ENCODE measurements around the gene DAAM1. TPM values are rescaled to one million over a fixed set of nuclear protein-coding genes. Genes with fewer than 3 reads are reported as not detected.

The DAAM1 gene
- total RNA-seq, 2 experiments from 2014 or later: 12.1 to 15.9 TPM

- peaks cover 9% of the 10 kb centered on the region for H3K27me3 Mint-ChIP-seq
- peaks cover 2% of the 10 kb centered on the region for H3K9me3 Mint-ChIP-seq (ENCODE audit: low read depth)
- H3K27ac Mint-ChIP-seq: no peak overlapping the region
- DNase-seq (no peak), ATAC-seq (no peak)
- H3K4me1 Mint-ChIP-seq: peaks cover 13% of the 10 kb centered on the region
- CTCF ChIA-PET: no interaction called here
- H3K4me3 Mint-ChIP-seq: no peak overlapping the region
- peaks cover 4% of the 10 kb centered on the region for H3K36me3 Mint-ChIP-seq
Measured at GRCh38 chr14:59395672-59396071, 207.2 kb downstream of the DAAM1 start.

- Mint-ChIP-seq H3K4me3 (peak overlapping the region; percentile 22), H3K9me3 (ENCODE audit: low read depth) (peaks cover 2% of the 10 kb centered on the region), H3K27ac (peak overlapping the region; percentile 74), H3K36me3 (peaks cover 4% of the 10 kb centered on the region), H3K4me1 (peaks cover 13% of the 10 kb centered on the region), H3K27me3 (peaks cover 26% of the 10 kb centered on the region)
- CTCF ChIA-PET: no interaction called here
- DNase-seq: peak; percentile 70
- peak; percentile 89 for ATAC-seq
Measured at GRCh38 chr14:59398841-59399240, 210.4 kb downstream of the DAAM1 start.

GRCh38 chr14:59406454-59407245 lies 218.2 kb downstream of the DAAM1 start:
- H3K9me3 Mint-ChIP-seq (ENCODE audit: low read depth): peaks cover 5% of the 10 kb centered on the region

GRCh38 chr14:59407246-59408010 lies 219.0 kb downstream of the DAAM1 start:
- H3K27ac Mint-ChIP-seq: no peak overlapping the region

More at GRCh38 chr14:59406454-59407245, 218.2 kb downstream of the DAAM1 start:
- DNase-seq (no peak), ATAC-seq (no peak)
- no peaks in the 10 kb centered on the region for H3K4me1 Mint-ChIP-seq
- peaks cover 6% of the 10 kb centered on the region for H3K36me3 Mint-ChIP-seq
- no peak overlapping the region for H3K4me3 Mint-ChIP-seq
- H3K27me3 Mint-ChIP-seq: peaks cover 60% of the 10 kb centered on the region
- CTCF ChIA-PET: no interaction called here
- no peak overlapping the region for H3K27ac Mint-ChIP-seq

GRCh38 chr14:59415836-59416602 lies 227.6 kb downstream of the DAAM1 start:
- DNase-seq: no peak

More at GRCh38 chr14:59407246-59408010, 219.0 kb downstream of the DAAM1 start:
- ATAC-seq (no peak), DNase-seq (no peak)
- H3K27me3 Mint-ChIP-seq: peaks cover 64% of the 10 kb centered on the region
- CTCF ChIA-PET: no interaction called here
- H3K36me3 Mint-ChIP-seq: peaks cover 6% of the 10 kb centered on the region
- H3K4me3 Mint-ChIP-seq: no peak overlapping the region
- peaks cover 5% of the 10 kb centered on the region for H3K9me3 Mint-ChIP-seq (ENCODE audit: low read depth)
- H3K4me1 Mint-ChIP-seq: no peaks in the 10 kb centered on the region

GRCh38 chr14:59417311-59417710 lies 228.8 kb downstream of the DAAM1 start:
- Mint-ChIP-seq H3K27ac (no peak overlapping the region), H3K4me3 (no peak overlapping the region), H3K27me3 (peaks cover 28% of the 10 kb centered on the region), H3K4me1 (no peaks in the 10 kb centered on the region), H3K9me3 (ENCODE audit: low read depth) (no peaks in the 10 kb centered on the region), H3K36me3 (no peaks in the 10 kb centered on the region)
- ATAC-seq: no peak
- no peak for DNase-seq
- CTCF ChIA-PET: no interaction called here

More at GRCh38 chr14:59415836-59416602, 227.6 kb downstream of the DAAM1 start:
- no peaks in the 10 kb centered on the region for H3K4me1 Mint-ChIP-seq
- H3K4me3 Mint-ChIP-seq: no peak overlapping the region
- H3K36me3 Mint-ChIP-seq: no peaks in the 10 kb centered on the region
- no peak for ATAC-seq
- CTCF ChIA-PET: interaction anchor here (0.5 kb wide), 1 partner anchor 1567 kb away, joined by 3 read pairs; no protein-coding TSS in a partner anchor
- no peaks in the 10 kb centered on the region for H3K9me3 Mint-ChIP-seq (ENCODE audit: low read depth)
- H3K27ac Mint-ChIP-seq: no peak overlapping the region
- peaks cover 32% of the 10 kb centered on the region for H3K27me3 Mint-ChIP-seq

GRCh38 chr14:59419303-59419702 lies 230.8 kb downstream of the DAAM1 start:
- Mint-ChIP-seq H3K4me1 (no peaks in the 10 kb centered on the region), H3K9me3 (ENCODE audit: low read depth) (no peaks in the 10 kb centered on the region), H3K4me3 (no peak overlapping the region), H3K27me3 (peaks cover 17% of the 10 kb centered on the region), H3K27ac (no peak overlapping the region), H3K36me3 (no peaks in the 10 kb centered on the region)
- ATAC-seq (no peak), DNase-seq (no peak)
- CTCF ChIA-PET: interaction anchor here (1.0 kb wide), 1 partner anchor 290 kb away, joined by 3 read pairs; no protein-coding TSS in a partner anchor

Data from activated CD8-positive, alpha-beta memory T cell treated with anti-CD3 and anti-CD28 coated beads, Interleukin-2, amount 10 ng/mL, durations not matched to agents 7 days and 5 days (primary cell).